Adrenal gland (tissue), 19 donors: Measurements from ENCODE around the gene PDIA2. TPM values are rescaled to one million over a fixed set of nuclear protein-coding genes. Genes with fewer than 3 reads are reported as not detected.
A peak's percentile ranks its signal among the peaks of the same experiment; 100 is the strongest.

Source experiments
- DNase-seq, 7 donors: peaks; one replicate each; pipeline ENCODE4 v3.0.0-alpha.2; 2019 to 2020
- H3K27ac ChIP-seq, 5 donors: fragments of 200-600 bp; sonication (generic) in 4 of 5; 1 replicate in 3 of 5; 2 replicates in 2 of 5; pipeline versions ENCODE4 v1.5.1 to v1.8.0; 2016 to 2020; ENCODE audit warnings: mild to moderate bottlenecking in 1 of 5
- H3K27me3 ChIP-seq: fragments of 200-600 bp; 2 replicates; pipeline ENCODE4 v1.8.0; 2021
- H3K36me3 ChIP-seq, 2 donors: fragments of 200-600 bp; replicated peaks in 1 of 2; 1 replicate in 1 of 2; 2 replicates in 1 of 2; pipeline versions ENCODE4 v1.5.1 to v1.8.0; 2018 to 2022
- H3K4me1 ChIP-seq, 2 donors: fragments of 200-600 bp; replicated peaks in 1 of 2; 1 replicate in 1 of 2; 2 replicates in 1 of 2; pipeline versions ENCODE4 v1.5.1 to v1.8.0; 2018 to 2021
- H3K4me3 ChIP-seq, 4 donors: fragments of 200-600 bp; sonication (generic) in 3 of 4; one replicate each; pipeline ENCODE4 v1.5.1; 2016 to 2018
- H3K9me3 ChIP-seq, 3 donors: fragments of 200-600 bp; sonication (generic) in 1 of 3; replicated peaks in 1 of 3; 1 replicate in 2 of 3; 2 replicates in 1 of 3; pipeline versions ENCODE4 v1.5.1 to v1.8.0; 2016 to 2021
- CTCF ChIP-seq, 6 experiments: fragments of 450-650 bp in 4 of 6; fragments of 200-600 bp in 2 of 6; sonication (generic) in 1 of 6; IDR thresholded peaks; 1 replicate in 5 of 6; 2 replicates in 1 of 6; pipeline versions ENCODE4 v1.5.1 to v1.8.0; 2016 to 2021; ENCODE audit warnings: antibody characterized with exemption in 6 of 6, mild to moderate bottlenecking in 2 of 6, moderate library complexity in 1 of 6
- POLR2A ChIP-seq, 2 donors: fragments of 450-650 bp; IDR thresholded peaks; one replicate each; pipeline ENCODE4 v1.6.1; 2017; ENCODE audit warnings: antibody characterized with exemption in 2 of 2, mild to moderate bottlenecking in 2 of 2, moderate library complexity in 1 of 2
- WGBS, 4 donors: extraction: QIAGEN DNeasy Blood & Tissue Kit in 2 of 4; methylation state at CpG; one replicate each; pipeline versions ENCODE4 v1.1.5 to v1.1.7; 2013 to 2017; 5-methylcytosine and 5-hydroxymethylcytosine counted together
- intact Hi-C, 2 donors: fragments of 100-400 bp; cut with DNase I; formaldehyde crosslinking; loops; one replicate each; pipeline versions ENCODE4 v1.14.1 to v1.15.0; 2022 to 2023
- long read RNA-seq, 10 donors: library from polyadenylated mRNA in 3 of 10; unstranded in 2 of 10; stranded (forward) in 1 of 10; transcript quantifications; one replicate each; pipeline ENCODE4 v2.0.0 and lab custom pipeline, GENCODE V29; 2021 to 2026
- polyA plus RNA-seq, 3 donors: library from polyadenylated mRNA; stranded (reverse); fragments of 200-250 nt in 2 of 3; fragments of 350-450 nt in 1 of 3; fragmentation: Illumina TruSeq in 1 of 3; extraction: RNeasy Lipid Tissue Mini Kit (QIAGEN cat#74804) in 1 of 3; gene quantifications; one replicate each; pipeline ENCODE4 v1.2.3, GENCODE V29; 2013 to 2014
- total RNA-seq, 9 donors: library from RNA; depleted of rRNA in 4 of 9; stranded (reverse); fragments of >200 nt in 4 of 9; fragments of 120-200 nt in 1 of 9; fragmentation: NEBNext Ultra II Directional in 1 of 9; extraction: Animal tissue kit (Norgen Biotek cat#: 25700) in 1 of 9; gene quantifications; one replicate each; pipeline versions ENCODE4 v1.1.0 to v1.2.4, GENCODE V29; 2013 to 2023
- donor health status: healthy with polysubstance abuse.
- donor health status: Bipolar disorder and iron deficiency.
- donor health status: DM: yes; HTN: yes; CAD: no.
- donor health status: DM: no; HTN: no; CAD: no.
- donor health status: DM: no; HTN: no; CAD: no.
- donor health status: DM: yes; HTN: yes; CAD: no.

PDIA2 gene
- total RNA-seq (1 to 10 TPM in 1 of 9 donors, under 1 TPM in 5, not detected in 3; 0.28 to 1.4 (median 0.58) TPM), polyA plus RNA-seq (1 to 10 TPM in 2 of 3 donors, not detected in 1; 2.6 to 9.7 TPM)
- long read RNA-seq, donor 1 = 0 reads
- long read RNA-seq, donor 2 = 0 reads
- long read RNA-seq, donor 3 = 0 reads
- long read RNA-seq, donor 4 = 0 reads
- long read RNA-seq, donor 5 = 0 reads
- long read RNA-seq, donor 6 = 0 reads
- long read RNA-seq, donor 7 = 0 reads
- long read RNA-seq, donor 8 = 0 reads
- long read RNA-seq, donor 9 = 0 reads
- long read RNA-seq, donor 10 = 0 reads

- TF ChIP-seq CTCF (IDR thresholded peaks at IDR 0.05) (no peak), POLR2A (IDR thresholded peaks at IDR 0.05) (no peak)
These were observed at the start of gene PDIA2 for GRCh38 chr16:283033-283805. TSS of gene PDIA2 (plus strand) at chr16:283164. CDS start at chr16:283170, 6 bp downstream.

GRCh38 chr16:234468-235305, 48.3 kb upstream of the PDIA2 start, which contains the start of gene FAM234A:
TSS of gene FAM234A (plus strand) at chr16:234821. CDS start at chr16:254414, 19,593 bp downstream.
- DNase-seq = peak; percentile 94 to 97 (median 96)
- Histone ChIP-seq H3K9me3 (no peaks in the 10 kb centered on the region), H3K36me3 (no peaks in the 10 kb centered on the region), H3K4me1 (peaks cover 4 to 9% of the 10 kb centered on the region in 2 donors), H3K27ac (peak within 1 kb of the TSS; percentile 89 to 99 (median 98)), H3K27me3 (no peaks in the 10 kb centered on the region), H3K4me3 (peak within 1 kb of the TSS in 3 of 4 donors; percentile 35 to 78 (median 72))
- intact Hi-C loops = loop anchor here (10.0 kb wide), 1 partner anchor 120 kb away; the partner anchor contains the start of gene AXIN1 (in 2 of the 2)
- 0 to 1% (median 0%) methylated on average over 26 to 83 of the region's 85 CpGs for WGBS, 4 donors
- TF ChIP-seq CTCF (IDR thresholded peaks at IDR 0.05) (peak in 5 of 6 experiments; percentile 16 to 50 (median 36)), POLR2A (IDR thresholded peaks at IDR 0.05) (peak; percentile 90 to 92)

More at GRCh38 chr16:283033-283805, at the start of gene PDIA2:
- Histone ChIP-seq H3K9me3 (no peaks in the 10 kb centered on the region), H3K36me3 (peaks cover 0 to 9% of the 10 kb centered on the region in 2 donors), H3K27me3 (peaks cover 14% of the 10 kb centered on the region), H3K4me3 (no peak within 1 kb of the TSS), H3K27ac (no peak within 1 kb of the TSS), H3K4me1 (peaks cover 0 to 5% of the 10 kb centered on the region in 2 donors)
- 67 to 80% (median 76%) methylated on average over 8 to 25 of the region's 25 CpGs for WGBS, 4 donors
- intact Hi-C loops = no loop called here
- DNase-seq = no peak

- peak overlapping the region in 1 of 5 donors; percentile 6 for H3K27ac ChIP-seq
- H3K36me3 ChIP-seq = no peaks in the 10 kb centered on the region
- no peaks in the 10 kb centered on the region for H3K9me3 ChIP-seq
- DNase-seq = peak in 1 of 7 donors; percentile 32
- no peaks in the 10 kb centered on the region for H3K27me3 ChIP-seq
- 70 to 80% (median 71%) methylated on average over 3 of the region's 3 CpGs for WGBS, 4 donors
- no peak overlapping the region for H3K4me3 ChIP-seq
- TF ChIP-seq POLR2A (IDR thresholded peaks at IDR 0.05) = no peak
- no peak for TF ChIP-seq CTCF (IDR thresholded peaks at IDR 0.05)
- intact Hi-C loops = loop anchor here (10.0 kb wide), 1 partner anchor 115 kb away; the partner anchor contains the start of gene AXIN1 (in 2 of the 2)
- peaks cover 4 to 6% of the 10 kb centered on the region in 2 donors for H3K4me1 ChIP-seq
These were observed 43.1 kb upstream of the PDIA2 start for GRCh38 chr16:239948-240277.
